Measurements from ENCODE around the gene CDK2AP2.

DNA sequence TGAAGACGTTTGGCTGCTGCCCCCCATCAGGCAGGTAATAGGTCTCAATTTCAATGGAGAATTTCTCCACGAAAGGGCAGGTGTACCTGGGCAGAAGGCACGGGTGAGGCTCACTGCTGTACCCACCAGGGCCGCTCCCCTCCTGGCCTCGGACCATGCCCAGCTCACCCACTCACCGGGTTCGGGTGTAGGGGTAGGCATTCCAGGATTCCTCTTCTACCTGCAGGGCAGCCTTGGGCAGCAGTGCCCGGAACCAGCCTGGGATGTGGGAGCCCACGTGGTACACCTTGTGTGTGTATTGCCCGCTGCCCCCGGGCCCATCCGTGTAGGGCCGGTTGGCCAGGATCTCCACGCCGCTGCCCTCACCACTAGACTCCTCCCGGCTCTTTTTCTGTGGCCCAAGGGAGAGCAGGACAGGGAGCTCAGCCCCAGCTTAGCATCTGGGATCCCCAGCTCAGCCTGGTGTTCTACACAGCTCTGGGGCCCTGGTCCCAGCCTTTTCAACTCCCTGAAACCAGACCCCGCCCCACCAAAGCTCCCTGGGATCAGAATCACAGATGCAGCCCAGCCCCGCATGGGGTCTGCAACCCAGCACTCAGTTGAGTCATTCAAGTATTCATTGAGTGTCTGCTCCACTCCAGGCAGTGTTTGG, 5.5 kb downstream of the CDK2AP2 start:
- no peak for TF ChIP-seq POLR2A (IDR thresholded peaks at IDR 0.05; ENCODE audit: extremely low read depth, insufficient read length)
- TF ChIP-seq, protein P1, sequence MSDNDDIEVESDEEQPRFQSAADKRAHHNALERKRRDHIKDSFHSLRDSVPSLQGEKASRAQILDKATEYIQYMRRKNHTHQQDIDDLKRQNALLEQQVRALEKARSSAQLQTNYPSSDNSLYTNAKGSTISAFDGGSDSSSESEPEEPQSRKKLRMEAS (IDR thresholded peaks at IDR 0.05; ENCODE audit: low read depth, low read length), result no peak
- TF ChIP-seq, protein P2, sequence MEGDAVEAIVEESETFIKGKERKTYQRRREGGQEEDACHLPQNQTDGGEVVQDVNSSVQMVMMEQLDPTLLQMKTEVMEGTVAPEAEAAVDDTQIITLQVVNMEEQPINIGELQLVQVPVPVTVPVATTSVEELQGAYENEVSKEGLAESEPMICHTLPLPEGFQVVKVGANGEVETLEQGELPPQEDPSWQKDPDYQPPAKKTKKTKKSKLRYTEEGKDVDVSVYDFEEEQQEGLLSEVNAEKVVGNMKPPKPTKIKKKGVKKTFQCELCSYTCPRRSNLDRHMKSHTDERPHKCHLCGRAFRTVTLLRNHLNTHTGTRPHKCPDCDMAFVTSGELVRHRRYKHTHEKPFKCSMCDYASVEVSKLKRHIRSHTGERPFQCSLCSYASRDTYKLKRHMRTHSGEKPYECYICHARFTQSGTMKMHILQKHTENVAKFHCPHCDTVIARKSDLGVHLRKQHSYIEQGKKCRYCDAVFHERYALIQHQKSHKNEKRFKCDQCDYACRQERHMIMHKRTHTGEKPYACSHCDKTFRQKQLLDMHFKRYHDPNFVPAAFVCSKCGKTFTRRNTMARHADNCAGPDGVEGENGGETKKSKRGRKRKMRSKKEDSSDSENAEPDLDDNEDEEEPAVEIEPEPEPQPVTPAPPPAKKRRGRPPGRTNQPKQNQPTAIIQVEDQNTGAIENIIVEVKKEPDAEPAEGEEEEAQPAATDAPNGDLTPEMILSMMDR (IDR thresholded peaks at IDR 0.05; ENCODE audit: low read depth, low read length), result no peak
